ENCODE data around the gene UNK.
A peak's percentile ranks its signal among the peaks of the same experiment; 100 is the strongest.

- TF ChIP-seq CTCF (IDR thresholded peaks at IDR 0.05) (peak in 1 of 4 donors; percentile 8), POLR2A (IDR thresholded peaks at IDR 0.05) (peak; percentile 35)
Observed at GRCh38 chr17:75754378-75755204, 30.0 kb upstream of the UNK start.

Data from right lobe of liver (tissue), 4 donors.